Measurements from ENCODE around the gene TMEM243.
"Not testable (repeated sequence)": the region's sequence is repeated elsewhere in the genome, so short reads cannot be mapped to it uniquely, and the experiment has no call there.

TMEM243 gene

DNA sequence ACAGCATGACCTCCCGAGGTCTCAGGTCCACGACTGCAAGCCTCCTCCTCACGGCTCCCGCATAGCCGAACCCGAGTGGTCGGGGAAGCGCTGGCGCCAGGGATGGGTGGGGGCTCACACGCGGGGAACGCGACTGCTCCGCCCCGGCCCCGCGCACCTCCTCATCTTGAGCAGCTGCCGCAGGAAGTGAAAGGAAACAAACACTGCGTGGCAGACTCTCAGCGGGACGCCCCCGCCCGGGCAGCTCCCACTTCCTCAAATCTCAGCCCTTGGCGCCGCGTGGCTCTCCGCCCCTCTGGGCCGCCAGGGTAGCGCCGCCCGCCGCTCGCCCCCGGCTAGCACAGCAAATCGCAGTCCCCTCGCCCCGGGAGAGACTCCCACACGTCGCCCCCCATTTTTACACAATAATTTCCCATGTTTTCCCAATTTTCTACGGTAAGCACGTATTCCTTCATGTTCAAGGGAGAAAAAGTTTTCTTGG is at the start of gene TMEM243:
TMEM243 (minus strand) TSS at position 188 of the 481 bp plus-strand sequence. CDS start 229 bp downstream, outside the sequence.
- DNase-seq (ENCODE audit: low read depth in 2 of 2): peak; percentile 70 to 72

- DNase-seq (ENCODE audit: low read depth in 2 of 2): no peak
Observed at GRCh38 chr7:87267239-87267900, 47.8 kb upstream of the TMEM243 start.

- no peak for DNase-seq (ENCODE audit: low read depth in 2 of 2)
Observed at GRCh38 chr7:87263537-87263936, 44.0 kb upstream of the TMEM243 start.

DNA sequence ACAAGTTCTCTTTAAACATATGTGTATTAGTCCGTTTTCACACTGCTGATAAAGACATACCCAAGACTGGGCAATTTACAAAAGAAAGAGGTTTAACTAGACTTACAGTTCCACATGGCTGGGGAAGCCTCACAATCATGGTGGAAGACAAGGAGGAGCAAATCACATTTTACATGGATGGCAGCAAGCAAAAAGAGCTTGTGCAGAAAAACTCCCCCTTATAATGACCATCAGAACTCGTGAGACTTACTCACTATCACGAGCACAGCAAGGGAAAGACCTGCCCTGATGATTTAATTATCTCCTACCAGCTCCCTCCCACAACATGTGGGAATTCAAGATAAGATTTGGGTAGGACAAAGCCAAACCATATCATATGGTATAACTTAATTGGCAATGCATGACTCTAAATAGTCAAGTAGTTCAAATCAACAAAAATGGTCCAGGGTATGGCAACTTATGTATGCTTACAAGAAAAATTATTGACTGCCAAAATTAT is 34.1 kb upstream of the TMEM243 start:
- no peak for DNase-seq (ENCODE audit: low read depth in 2 of 2)

DNA sequence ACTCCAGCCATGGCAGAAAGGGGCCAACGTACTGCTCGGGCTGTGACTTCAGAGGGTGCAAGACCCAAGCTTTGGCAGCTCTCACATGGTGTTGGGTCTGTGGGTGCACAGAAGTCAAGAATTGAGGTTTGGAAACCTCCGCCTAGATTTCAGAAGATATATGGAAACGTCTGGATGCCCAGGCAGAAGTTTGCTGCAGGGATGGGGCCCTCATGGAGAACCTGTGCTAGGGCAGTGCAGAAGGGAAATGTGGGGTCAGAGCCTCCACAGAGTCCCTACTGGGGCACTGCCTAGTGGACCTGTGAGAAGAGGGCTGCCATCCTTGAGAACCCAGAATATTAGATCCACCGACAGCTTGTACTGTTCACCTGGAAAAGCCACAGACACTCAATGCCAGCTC is 26.1 kb upstream of the TMEM243 start:
- not testable (repeated sequence) for DNase-seq (ENCODE audit: low read depth in 2 of 2)

- DNase-seq (ENCODE audit: low read depth in 2 of 2): not testable (repeated sequence)
Observed at GRCh38 chr7:87238464-87239051, 19.0 kb upstream of the TMEM243 start.

- no peak for DNase-seq (ENCODE audit: low read depth in 2 of 2)
Observed at GRCh38 chr7:87234949-87235348, 15.4 kb upstream of the TMEM243 start.

DNA sequence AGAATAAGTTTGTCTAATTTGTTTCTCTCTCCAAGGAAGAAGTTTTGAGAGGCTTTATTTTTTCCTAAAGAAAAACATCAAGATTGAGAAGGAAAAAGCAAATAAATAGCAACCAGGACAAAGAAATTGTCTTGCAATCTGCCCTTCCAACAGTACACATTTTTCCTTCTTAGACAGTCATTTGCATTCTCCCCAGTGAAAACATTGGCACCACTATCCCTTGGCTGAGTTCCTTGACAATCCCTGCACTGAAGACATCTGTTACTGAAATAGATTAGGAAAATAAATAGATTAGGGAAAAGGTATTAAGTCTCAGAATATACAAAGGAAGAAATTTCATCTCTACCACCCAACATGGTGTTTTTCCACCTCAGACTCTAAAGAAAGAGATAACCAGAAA is 12.2 kb upstream of the TMEM243 start:
- DNase-seq (ENCODE audit: low read depth in 2 of 2): no peak

DNA sequence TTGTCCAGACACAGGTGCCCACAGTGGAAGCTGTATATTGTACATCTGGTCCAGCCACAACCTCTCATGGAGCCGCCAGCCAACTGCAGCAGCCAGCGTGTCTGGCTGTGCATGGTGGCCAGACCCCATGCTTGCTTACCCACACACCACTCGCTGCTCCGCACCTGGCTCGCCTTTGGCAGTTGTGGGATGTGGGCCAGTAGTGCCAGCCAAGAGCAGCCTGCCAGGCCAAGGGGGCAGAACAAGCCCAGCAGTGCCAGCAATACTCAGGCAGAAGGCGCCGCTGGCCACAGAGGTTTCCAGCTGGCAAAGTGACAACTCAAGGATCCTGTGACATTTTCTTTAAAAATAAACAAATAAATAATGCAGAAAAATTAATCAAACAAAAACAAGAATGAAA is 11.7 kb upstream of the TMEM243 start:
- no peak for DNase-seq (ENCODE audit: low read depth in 2 of 2)

GRCh38 chr7:87226495-87226894 is 7.0 kb upstream of the TMEM243 start:
- DNase-seq (ENCODE audit: low read depth in 2 of 2): no peak

DNA sequence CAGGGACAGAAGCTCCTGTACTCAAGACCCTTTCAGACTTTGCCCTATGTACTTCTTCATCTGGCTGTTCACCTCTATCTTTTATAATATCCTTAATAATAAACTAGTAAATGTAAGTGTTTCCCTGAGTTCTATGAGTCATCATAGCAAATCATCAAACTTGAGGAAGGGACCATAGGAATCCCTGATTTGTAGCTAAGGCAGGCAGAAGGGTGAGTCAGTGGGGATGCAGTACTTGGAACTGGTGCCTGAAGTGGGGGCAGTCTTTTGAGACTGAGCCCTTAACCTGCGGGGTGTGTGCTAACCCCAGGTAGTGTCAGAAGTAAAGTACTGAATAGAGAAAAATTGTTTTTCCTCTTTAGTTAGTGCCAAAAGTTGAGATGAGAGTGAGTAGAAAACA is 6.2 kb upstream of the TMEM243 start:
- no peak for DNase-seq (ENCODE audit: low read depth in 2 of 2)

DNA sequence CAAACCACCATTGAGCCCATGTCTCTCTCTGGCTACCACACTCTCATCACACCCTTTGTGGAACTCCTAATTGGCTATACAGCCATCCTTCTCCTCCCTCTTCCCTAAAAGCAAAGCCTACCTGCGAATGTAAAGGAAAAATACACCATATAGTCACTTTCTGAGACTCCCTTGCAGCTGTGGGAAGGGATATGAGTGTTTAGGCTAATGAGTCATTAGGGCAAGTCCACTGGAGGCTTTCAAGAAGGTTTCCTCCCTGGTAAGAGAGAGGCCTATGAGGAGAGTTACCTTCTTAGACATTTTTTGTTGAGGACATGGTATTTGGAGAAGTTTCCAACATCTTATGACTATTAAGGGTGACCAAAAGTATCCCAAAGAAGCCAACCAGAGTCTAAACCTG is 4.1 kb upstream of the TMEM243 start:
- DNase-seq (ENCODE audit: low read depth in 2 of 2): no peak

GRCh38 chr7:87220734-87221215 is 1.2 kb upstream of the TMEM243 start:
- DNase-seq (ENCODE audit: low read depth in 2 of 2): no peak

DNA sequence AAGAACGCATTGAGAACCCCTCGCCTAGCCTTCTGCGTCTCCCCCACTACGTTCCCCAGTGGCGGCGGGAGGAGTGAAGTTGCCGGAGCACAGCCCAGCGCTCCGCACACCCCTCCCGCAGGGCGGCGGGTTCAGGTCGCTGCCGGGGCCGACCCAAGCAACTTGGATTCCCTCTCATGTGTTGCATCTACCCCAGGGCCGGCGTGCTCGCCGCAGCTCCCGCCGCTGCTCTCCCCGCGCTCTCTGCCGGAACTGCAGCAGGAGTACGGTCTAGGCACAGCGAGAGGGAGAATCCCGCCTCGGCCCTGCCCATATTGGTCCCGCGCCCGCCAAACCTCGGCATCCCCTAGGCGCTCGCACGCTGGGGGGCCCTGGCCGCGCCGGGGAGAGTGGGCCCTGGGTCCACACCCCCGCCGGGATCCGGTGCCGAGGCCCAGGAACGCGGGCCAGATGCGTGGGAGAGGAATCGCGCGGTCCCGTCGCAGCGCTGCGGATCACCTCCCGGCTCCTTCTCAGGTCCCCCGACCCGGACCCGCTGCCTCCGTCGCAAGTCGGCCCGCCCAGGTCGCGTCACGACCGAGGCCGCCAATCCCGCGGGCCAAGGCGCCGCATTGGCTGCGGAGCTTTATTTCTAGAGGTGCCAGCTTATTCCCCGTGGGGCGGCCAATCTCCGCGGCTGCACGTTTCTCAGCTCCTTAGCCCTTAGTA is 648 bp upstream of the TMEM243 start:
- DNase-seq (ENCODE audit: low read depth in 2 of 2): peak; percentile 73 to 77

- peak in 1 of 2 donors; percentile 13 for DNase-seq (ENCODE audit: low read depth in 2 of 2)
Observed at GRCh38 chr7:87218796-87219544, 562 bp downstream of the TMEM243 start.

DNA sequence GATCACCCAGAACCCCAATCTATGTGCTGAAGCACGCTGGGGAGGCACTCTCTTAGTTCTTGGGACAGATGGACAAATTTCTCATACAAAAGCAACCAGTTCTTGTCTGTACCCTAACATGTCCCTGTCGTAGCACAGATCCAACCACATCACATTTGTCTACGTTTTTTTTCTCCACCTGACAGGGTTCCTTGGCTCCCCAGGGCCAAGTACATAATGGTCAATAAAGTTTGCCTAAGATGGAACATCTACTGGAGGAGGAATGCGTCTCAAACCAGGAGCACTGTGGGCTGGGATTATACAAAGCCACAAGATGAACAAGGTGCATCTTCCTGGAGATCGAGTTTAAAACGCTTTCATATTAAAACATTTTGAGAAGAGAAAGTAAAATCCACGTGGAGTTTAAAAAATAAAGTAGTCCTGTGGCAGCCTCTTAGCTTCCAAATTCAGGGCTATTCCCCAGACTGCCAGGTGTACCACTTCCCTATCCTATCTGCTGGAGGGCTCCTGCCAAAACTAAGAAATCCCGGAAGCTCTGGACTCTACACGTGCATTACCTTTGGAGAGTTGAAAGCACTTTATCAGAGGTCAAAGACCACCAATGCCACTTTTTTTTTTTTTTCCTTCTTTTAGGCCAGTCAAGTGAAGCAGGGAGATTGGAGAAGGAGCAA is 1.4 kb downstream of the TMEM243 start:
- no peak for DNase-seq (ENCODE audit: low read depth in 2 of 2)

- DNase-seq (ENCODE audit: low read depth in 2 of 2): no peak
Observed at GRCh38 chr7:87216701-87217508, 2.6 kb downstream of the TMEM243 start.

- no peak for DNase-seq (ENCODE audit: low read depth in 2 of 2)
Observed at GRCh38 chr7:87215046-87215445, 4.5 kb downstream of the TMEM243 start.

- no peak for DNase-seq (ENCODE audit: low read depth in 2 of 2)
Observed at GRCh38 chr7:87213811-87214210, 5.7 kb downstream of the TMEM243 start.

DNA sequence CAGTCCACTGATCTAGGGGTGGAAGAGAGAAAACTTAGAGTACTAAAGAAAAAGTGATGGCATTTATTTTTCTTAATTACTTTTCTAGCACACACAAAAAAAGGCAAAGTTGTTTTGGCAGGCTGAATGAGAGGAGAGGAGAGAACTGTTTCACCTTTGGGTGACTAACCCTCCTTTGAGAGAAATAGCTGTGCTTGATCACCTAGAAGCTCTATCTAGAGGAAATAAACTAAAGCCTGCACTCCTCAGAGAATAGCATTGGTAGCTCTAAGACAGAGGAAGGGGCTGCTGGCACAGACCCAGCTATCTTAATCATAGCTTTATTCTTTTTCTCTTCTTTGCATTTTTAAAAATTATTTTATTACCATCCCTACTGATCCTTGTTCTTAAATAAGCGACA is 6.3 kb downstream of the TMEM243 start:
- DNase-seq (ENCODE audit: low read depth in 2 of 2): no peak

Measured in stimulated activated CD8-positive, alpha-beta memory T cell treated with anti-CD3 and anti-CD28 coated beads, Interleukin-2, amount 100 ng/mL, for 48 hours (primary cell).